GDM1 (cell line): ENCODE measurements around the gene PDE6A.
"Not testable (repeated sequence)": the region's sequence is repeated elsewhere in the genome, so short reads cannot be mapped to it uniquely, and the experiment has no call there.

Experiments used
- DNase-seq: peaks from one replicate; lab custom pipeline; 2025; lab: John Stamatoyannopoulos, UW

PDE6A gene

GRCh38 chr5:149951138-149951749, 6.7 kb upstream of the PDE6A start:
- no peak for DNase-seq

GRCh38 chr5:149948993-149949392, 4.4 kb upstream of the PDE6A start:
- no peak for DNase-seq

DNA sequence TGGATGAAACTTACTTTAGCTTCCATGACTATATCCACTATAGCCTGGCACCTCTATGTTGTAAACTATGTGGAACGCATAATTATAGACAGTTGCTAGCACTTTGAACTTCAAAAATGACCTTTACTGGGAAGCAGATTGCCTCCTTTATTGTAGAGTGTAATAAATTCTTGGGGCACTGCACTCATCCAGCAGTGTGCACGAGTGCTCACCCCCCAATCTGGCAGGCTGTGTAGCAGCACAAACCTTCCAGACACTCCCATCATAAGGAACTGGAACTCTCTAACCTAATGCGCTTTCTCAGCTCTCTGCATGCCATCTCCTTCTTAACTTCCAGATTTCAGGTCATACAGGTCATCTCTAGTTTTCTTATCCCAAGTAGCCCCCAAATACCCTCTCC, 1.5 kb upstream of the PDE6A start:
- no peak for DNase-seq

GRCh38 chr5:149943177-149943949, 1.2 kb downstream of the PDE6A start:
- not testable (repeated sequence) for DNase-seq

- DNase-seq: not testable (repeated sequence)
Measured at GRCh38 chr5:149942741-149943169, 1.8 kb downstream of the PDE6A start.

DNA sequence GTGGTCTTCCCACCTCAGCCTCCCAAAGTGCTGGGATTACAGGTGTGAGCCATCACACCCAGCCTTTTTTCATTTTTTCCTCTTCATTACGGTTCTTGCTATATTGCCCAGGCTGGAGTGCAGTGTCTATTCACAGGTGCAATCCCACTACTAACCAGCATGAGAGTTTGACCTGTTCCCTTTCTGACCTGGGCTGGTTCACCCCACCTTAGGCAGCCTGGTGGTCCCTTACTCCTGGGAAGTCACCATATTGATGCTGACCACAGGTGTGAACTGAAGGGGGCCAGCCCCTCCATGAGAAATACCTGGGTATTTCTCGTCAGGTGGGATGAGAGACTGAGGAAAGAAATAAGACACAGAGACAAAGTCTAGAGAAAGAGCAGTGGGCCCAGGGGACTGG, 2.4 kb downstream of the PDE6A start:
- DNase-seq: no peak

- DNase-seq: no peak
Measured at GRCh38 chr5:149941795-149942194, 2.8 kb downstream of the PDE6A start.

GRCh38 chr5:149940941-149941644, 3.5 kb downstream of the PDE6A start:
- no peak for DNase-seq

DNA sequence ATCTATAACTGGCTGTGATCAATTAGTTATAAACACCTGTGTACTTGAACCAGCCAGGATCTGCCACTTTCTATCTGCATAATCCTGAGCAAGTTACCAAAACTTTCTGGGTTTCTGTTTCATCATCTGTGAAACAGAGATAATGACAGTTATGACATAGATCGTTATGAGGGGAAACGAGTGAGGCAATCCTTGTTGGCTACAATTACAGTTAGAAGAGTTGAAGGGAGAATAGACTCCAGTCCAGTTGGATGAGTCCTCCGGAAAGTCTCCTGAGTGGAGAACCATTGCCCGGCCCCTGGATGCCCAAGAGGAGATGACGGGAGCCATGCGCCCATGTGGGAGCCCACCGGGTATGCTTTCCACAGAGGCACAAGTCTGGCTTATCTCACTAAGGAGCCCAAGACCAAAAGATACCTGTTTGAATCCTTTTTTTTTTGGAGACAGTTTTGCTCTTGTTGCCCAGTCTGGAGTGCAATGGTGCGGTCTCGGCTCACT, 4.5 kb downstream of the PDE6A start:
- no peak for DNase-seq

- no peak for DNase-seq
Measured at GRCh38 chr5:149939546-149939945, 5.0 kb downstream of the PDE6A start.

DNA sequence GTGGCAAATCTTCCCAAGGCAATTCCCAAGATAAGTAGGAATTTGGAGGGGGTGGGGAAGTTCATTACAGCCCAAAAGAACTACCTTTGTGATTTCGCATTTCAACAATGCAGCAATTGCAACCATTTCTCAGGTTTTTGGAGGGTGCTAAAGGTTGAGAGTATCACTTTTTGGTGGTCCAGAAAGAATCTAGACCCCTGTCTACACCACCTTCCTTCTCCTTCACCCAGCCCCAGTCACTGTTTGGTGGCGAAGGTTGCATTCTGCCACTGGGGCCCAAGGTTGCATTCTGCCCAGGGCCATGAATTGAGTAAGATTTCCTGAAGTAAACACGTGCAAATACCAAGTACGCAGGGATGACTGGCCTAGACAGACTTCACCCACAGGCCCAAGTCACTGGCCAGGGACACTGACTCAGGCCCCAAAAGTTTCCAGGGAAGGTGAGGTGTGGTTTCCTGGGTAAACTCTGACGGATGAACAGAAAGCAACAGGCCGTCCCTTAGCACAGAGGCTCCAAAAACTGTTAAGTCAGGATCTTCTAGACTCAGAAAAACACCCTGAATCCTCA, 5.7 kb downstream of the PDE6A start:
- DNase-seq: no peak

- no peak for DNase-seq
Measured at GRCh38 chr5:149938279-149938678, 6.3 kb downstream of the PDE6A start.

DNA sequence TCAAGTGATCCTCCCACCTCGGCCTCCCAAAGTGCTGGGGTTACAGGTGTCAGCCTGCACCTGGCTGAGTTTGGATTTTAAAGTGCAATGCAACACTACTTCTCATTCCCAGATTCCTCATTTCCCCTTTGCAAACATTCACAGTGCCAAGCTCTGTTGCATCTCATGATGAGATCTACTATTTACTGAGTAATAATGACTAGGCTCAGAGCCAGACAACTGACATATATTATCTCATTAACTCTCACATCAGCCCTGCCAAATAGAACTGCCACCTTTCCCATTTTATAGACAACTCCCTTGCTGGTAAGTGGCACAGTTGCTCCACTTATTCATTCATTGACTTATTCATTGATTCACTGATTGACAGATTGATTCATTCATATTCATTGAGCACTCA, 7.0 kb downstream of the PDE6A start:
- no peak for DNase-seq

DNA sequence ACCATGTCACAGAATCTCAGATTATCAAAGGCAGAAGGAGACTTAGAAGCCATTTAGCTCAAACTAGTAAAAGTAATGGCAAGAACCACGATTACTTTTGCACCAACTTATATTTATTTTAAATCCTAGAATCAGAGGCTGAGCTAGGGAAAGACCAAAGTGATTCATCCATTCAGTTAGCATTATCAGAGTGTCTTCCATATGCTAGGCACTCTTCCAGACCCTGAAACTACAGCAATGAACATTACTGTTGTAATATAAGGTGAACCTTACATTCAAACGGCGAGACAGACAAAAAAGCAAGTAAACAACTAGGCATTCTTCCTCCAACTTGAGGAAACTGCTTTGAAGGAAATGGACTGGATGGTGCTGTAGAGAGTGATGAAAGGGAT, 7.9 kb downstream of the PDE6A start:
- no peak for DNase-seq

DNA sequence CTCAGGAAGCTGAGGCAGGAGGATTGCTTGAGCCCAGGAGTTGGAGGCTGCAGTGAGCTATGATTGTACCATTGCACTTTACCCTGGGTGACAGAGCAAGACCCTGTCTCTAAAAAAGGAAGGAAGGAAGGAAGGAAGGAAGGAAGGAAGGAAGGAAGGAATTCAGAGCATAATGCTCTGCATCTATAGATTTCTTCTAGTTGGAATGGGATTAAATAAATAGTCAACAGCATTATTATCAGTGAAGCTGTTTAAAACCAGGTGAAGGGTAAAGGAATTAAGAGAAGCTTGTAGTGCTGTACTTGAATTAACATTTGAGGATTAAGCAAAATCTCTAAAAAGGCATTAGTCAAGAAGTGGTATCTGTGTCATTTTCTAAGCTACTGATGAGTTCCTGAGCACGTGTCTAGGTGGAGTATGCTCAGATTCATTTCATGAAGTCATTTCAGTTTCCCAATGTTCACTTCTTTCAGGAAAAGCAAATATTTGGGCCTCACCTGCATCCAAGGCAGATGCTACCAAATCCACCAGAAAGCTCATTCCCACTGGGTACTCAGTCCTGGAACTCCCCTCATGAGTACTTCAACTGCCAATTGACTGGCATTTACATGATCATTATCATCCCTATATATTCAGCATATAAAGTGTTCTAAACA, 8.4 kb downstream of the PDE6A start:
- DNase-seq: no peak

DNA sequence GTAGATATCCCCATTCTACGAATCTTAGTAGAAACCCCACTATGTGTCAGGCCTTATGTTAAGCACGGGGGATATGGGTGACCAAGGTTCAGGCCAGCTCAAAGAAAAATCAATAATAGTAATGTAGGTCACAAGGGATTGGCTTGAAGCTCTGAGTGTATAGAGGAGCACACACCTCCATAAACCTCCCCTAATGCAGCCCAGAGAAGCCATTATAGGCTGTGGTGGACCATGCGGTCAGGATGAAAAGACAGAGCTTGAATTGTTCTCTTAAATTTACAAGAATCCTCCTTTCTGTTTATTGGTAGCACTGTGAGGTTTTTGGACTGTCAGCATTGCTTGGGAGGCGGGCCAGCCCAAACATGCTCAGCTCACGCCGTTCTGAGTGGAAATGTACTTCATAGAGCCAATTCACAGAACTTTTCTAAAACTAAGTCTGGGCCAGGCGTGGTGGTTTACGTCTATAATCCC, 9.1 kb downstream of the PDE6A start:
- DNase-seq: no peak

DNA sequence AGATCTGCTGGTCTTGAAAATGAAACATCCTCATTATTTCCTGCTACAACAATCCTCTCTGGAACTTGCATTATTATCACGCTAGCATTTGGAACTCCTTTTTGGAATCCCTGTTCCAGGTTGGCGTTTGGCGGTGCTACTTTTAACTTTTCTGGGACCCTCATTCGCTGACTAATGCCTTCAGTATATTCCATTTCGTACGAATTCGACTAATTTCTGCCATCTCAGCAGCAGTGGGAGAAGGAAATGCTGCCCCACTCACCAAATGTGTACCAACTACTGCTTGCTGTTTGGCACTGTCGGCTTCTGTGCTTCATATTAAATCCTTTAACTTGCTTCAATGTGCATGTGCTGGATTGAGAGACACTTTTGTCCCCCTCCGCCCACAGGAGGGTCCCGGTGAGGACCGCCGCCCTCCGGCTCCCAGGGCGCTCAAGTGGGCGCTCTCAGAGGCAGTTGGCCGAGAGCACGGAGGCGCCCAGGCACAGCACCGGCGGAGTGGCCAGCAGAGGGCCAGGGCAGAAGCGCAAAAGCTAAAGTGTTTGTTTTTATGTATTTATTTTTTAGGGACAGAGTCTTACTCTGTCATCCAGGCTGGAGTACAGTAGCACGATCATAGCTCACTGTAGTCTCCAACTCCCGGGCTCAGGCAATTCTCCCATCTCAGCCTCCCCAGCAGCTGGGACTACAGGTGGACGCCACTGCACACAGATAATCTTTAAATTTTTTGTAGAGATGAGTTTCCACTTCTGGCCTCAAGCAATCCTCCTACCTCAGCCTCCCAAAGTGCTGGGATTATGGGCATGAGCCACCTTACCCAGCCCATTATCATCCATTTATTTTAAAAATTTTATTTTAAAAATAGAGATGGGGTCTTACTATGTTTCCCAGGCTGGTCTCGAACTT, 11.9 kb downstream of the PDE6A start:
- no peak for DNase-seq

GRCh38 chr5:149931992-149932436, 12.6 kb downstream of the PDE6A start:
- DNase-seq: no peak

- no peak for DNase-seq
Measured at GRCh38 chr5:149930749-149931574, 13.6 kb downstream of the PDE6A start.
